ENCODE data around the gene C9orf50. TPM values are rescaled to one million over a fixed set of nuclear protein-coding genes. Genes with fewer than 3 reads are reported as not detected.

Gene C9orf50
- total and polyA plus RNA-seq, 2 experiments from 2014 or later = not detected

GRCh38 chr9:129607027-129607387 is 13.9 kb downstream of the C9orf50 start:
- peaks cover 4% of the 10 kb centered on the region; the same call in 1 of the 2 replicates for H3F3A ChIP-seq (replicated peaks; ENCODE audit: low read depth)
- H3K79me2 ChIP-seq (replicated peaks; ENCODE audit: insufficient read depth) = no peaks in the 10 kb centered on the region
- H3K4me3 Mint-ChIP-seq = no peak overlapping the region
- no peak for TF ChIP-seq ZNF114 (CRISPR knock-in tag; IDR thresholded peaks at IDR 0.05)
- TF ChIP-seq, protein P1, sequence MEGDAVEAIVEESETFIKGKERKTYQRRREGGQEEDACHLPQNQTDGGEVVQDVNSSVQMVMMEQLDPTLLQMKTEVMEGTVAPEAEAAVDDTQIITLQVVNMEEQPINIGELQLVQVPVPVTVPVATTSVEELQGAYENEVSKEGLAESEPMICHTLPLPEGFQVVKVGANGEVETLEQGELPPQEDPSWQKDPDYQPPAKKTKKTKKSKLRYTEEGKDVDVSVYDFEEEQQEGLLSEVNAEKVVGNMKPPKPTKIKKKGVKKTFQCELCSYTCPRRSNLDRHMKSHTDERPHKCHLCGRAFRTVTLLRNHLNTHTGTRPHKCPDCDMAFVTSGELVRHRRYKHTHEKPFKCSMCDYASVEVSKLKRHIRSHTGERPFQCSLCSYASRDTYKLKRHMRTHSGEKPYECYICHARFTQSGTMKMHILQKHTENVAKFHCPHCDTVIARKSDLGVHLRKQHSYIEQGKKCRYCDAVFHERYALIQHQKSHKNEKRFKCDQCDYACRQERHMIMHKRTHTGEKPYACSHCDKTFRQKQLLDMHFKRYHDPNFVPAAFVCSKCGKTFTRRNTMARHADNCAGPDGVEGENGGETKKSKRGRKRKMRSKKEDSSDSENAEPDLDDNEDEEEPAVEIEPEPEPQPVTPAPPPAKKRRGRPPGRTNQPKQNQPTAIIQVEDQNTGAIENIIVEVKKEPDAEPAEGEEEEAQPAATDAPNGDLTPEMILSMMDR (conservative IDR thresholded peaks at IDR 0.05; ENCODE audit: low read depth in 2 of 2) = 0 out of 4 replicates have a peak, but pooled peaks of 1 of the 2 experiments have one; percentile 4
- no peak for TF ChIP-seq EZH2phosphoT487 (IDR thresholded peaks at IDR 0.05; ENCODE audit: unreplicated experiment)
- no peak overlapping the region for H3K4me3 ChIP-seq
- H3K9me3 Mint-ChIP-seq = no peaks in the 10 kb centered on the region
- no peaks in the 10 kb centered on the region for H3K36me3 Mint-ChIP-seq (ENCODE audit: low read depth)
- H4K20me1 ChIP-seq (replicated peaks; ENCODE audit: insufficient read depth) = no peaks in the 10 kb centered on the region
- no peak overlapping the region for H3K4me2 ChIP-seq
- H3K27me3 Mint-ChIP-seq (ENCODE audit: insufficient read depth, low read depth, poor library complexity) = peaks cover 15% of the 10 kb centered on the region
- ATAC-seq (no peak), DNase-seq (ENCODE audit: low spot score) (no peak)
- no peak overlapping the region; the same call in 1 of the 2 replicates for H2AFZ ChIP-seq
- H3K27me3 ChIP-seq (ENCODE audit: insufficient read depth) = peaks cover 12% of the 10 kb centered on the region
- H3K27ac Mint-ChIP-seq = no peak overlapping the region
- H3K27ac ChIP-seq (ENCODE audit: low read depth) = no peak overlapping the region
- H3K9me2 ChIP-seq (ENCODE audit: insufficient read depth) = no peaks in the 10 kb centered on the region
- H3K4me1 Mint-ChIP-seq = peaks cover 30% of the 10 kb centered on the region
- no peaks in the 10 kb centered on the region for H3K36me3 ChIP-seq (ENCODE audit: insufficient read depth)
- H3K4me1 ChIP-seq (ENCODE audit: insufficient read depth) = peaks cover 23% of the 10 kb centered on the region; the same call in 1 of the 2 replicates

DNA sequence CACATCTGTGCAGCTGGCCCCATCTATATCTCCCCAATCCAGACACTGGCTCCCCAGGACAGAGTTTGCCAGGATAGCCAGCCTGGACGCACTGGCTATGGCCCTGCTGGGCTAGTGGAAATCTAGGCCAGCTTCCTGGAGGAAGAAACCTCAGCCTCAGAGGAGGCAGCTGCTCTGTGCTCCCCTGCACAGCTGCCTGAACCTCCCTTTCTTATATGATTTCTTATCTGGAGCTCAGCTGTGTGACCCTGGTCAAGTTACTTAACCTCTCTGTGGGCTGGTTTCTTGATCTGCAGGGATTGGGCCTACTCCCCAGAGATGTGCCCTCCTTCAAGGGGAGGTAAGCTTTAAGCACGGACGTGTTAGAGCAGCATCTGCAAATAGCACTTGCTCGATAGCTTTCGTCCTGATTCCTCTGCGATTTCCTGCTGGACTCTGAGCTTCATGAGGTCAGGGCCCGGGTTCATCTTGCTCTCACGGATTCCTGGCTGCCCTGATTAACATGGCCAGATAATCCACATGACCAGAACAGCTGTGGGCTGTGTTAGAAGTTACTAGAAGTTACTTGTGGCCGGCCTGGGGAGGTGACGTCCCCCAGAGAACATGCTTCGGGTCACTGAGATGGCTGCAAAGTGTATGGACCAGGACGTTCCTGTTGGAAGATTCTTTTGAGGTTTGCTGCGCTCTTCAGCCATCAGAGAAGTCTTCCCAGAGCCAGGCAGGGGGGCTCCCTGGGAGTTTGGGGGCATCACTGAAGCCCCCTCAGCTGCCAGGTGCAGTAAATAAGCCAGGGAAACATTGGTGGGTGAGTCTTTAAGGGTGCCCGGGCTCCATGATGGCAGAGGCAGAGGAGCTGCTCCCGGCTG is 14.5 kb downstream of the C9orf50 start:
- Histone ChIP-seq H3K36me3 (ENCODE audit: insufficient read depth) (no peaks in the 10 kb centered on the region), H3K9me2 (ENCODE audit: insufficient read depth) (no peaks in the 10 kb centered on the region), H3K79me2 (replicated peaks; ENCODE audit: insufficient read depth) (no peaks in the 10 kb centered on the region), H3K27ac (ENCODE audit: low read depth) (no peak overlapping the region), H3K4me2 (no peak overlapping the region), H3K4me1 (ENCODE audit: insufficient read depth) (peaks cover 23% of the 10 kb centered on the region; the same call in 1 of the 2 replicates), H3K27me3 (ENCODE audit: insufficient read depth) (peaks cover 12% of the 10 kb centered on the region), H3F3A (replicated peaks; ENCODE audit: low read depth) (peaks cover 4% of the 10 kb centered on the region; the same call in 1 of the 2 replicates), H2AFZ (no peak overlapping the region; the same call in 1 of the 2 replicates), H4K20me1 (replicated peaks; ENCODE audit: insufficient read depth) (no peaks in the 10 kb centered on the region), H3K4me3 (no peak overlapping the region)
- no peak for TF ChIP-seq ZNF114 (CRISPR knock-in tag; IDR thresholded peaks at IDR 0.05)
- no peak for TF ChIP-seq JUNB (IDR thresholded peaks at IDR 0.05; ENCODE audit: unreplicated experiment)
- TF ChIP-seq CREB1 (CRISPR knock-in tag; IDR thresholded peaks at IDR 0.05; ENCODE audit: low read depth) = no peak
- no peak for TF ChIP-seq ETS1 (IDR thresholded peaks at IDR 0.05)
- no peak for TF ChIP-seq POLR2AphosphoS5 (IDR thresholded peaks at IDR 0.05; ENCODE audit: low read depth)
- H3K36me3 Mint-ChIP-seq (ENCODE audit: low read depth) = no peaks in the 10 kb centered on the region
- peaks cover 15% of the 10 kb centered on the region for H3K27me3 Mint-ChIP-seq (ENCODE audit: insufficient read depth, low read depth, poor library complexity)
- no peak for ATAC-seq
- no peak overlapping the region for H3K27ac Mint-ChIP-seq
- H3K4me1 Mint-ChIP-seq = peaks cover 30% of the 10 kb centered on the region
- H3K4me3 Mint-ChIP-seq = no peak overlapping the region
- no peak for DNase-seq (ENCODE audit: low spot score)
- H3K9me3 Mint-ChIP-seq = no peaks in the 10 kb centered on the region

All from GM23338 (cell line).